Motor neuron (in vitro differentiated cells): ENCODE results near the gene ARRDC3. TPM values are rescaled to one million over a fixed set of nuclear protein-coding genes. Genes with fewer than 3 reads are reported as not detected.

Experiments used
- ATAC-seq, 8 experiments: fragments of 200-7000 bp; cut with Tn5 transposase; replicated peaks in 6 of 8; 2 replicates each; pipeline ENCODE4 v1.8.0; 2021; ENCODE audit warnings: mild to moderate bottlenecking in 8 of 8, moderate library complexity in 8 of 8
- H3K27ac ChIP-seq, 2 donors: fragments of 250-450 bp; sonication (Bioruptor Pico); 2 replicates each; pipeline ENCODE4 v1.9.0; 2021; ENCODE audit warnings: antibody characterized with exemption in 2 of 2, mild to moderate bottlenecking in 2 of 2, moderate library complexity in 1 of 2
- H3K4me1 ChIP-seq, 2 donors: fragments of 250-450 bp; sonication (Bioruptor Pico); replicated peaks in 1 of 2; 2 replicates each; pipeline ENCODE4 v1.6.1; 2021; ENCODE audit warnings: antibody characterized with exemption in 2 of 2, mild to moderate bottlenecking in 2 of 2, moderate library complexity in 1 of 2
- H3K4me3 ChIP-seq, 5 donors: fragments of 250-450 bp; sonication (Bioruptor Pico); 2 replicates each; pipeline ENCODE4 v1.9.0; 2021; ENCODE audit warnings: antibody characterized with exemption in 5 of 5, mild to moderate bottlenecking in 5 of 5, moderate library complexity in 4 of 5
- WGBS, 10 experiments: fragments of 450-650 bp; shearing (Covaris generic); methylation state at CpG; one replicate each; pipeline ENCODE4 v1.0.0; 2022; 5-methylcytosine and 5-hydroxymethylcytosine counted together
- in situ Hi-C, 9 experiments: fragments of 400-800 bp; cut with MboI; loops; one replicate each; pipeline ENCODE4 v1.15.0; 2021; ENCODE audit warnings: low sequenced_read_pairs in 9 of 9, low pct_unique_long_range_greater_than_20kb in 2 of 9; ENCODE audit not compliant: unreplicated experiment in 9 of 9
- total RNA-seq, 8 experiments: library from RNA; unstranded; fragments of 300-600 nt; gene quantifications; 2 replicates each; pipeline versions ENCODE4 v1.2.3 to v1.2.4, GENCODE V29; 2022

Gene ARRDC3, protein sequence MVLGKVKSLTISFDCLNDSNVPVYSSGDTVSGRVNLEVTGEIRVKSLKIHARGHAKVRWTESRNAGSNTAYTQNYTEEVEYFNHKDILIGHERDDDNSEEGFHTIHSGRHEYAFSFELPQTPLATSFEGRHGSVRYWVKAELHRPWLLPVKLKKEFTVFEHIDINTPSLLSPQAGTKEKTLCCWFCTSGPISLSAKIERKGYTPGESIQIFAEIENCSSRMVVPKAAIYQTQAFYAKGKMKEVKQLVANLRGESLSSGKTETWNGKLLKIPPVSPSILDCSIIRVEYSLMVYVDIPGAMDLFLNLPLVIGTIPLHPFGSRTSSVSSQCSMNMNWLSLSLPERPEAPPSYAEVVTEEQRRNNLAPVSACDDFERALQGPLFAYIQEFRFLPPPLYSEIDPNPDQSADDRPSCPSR
- total RNA-seq = 100 to 1,000 TPM in 5 of 8 experiments, 10 to 100 TPM in 3; 31.5 to 316 (median 154) TPM

- Histone ChIP-seq H3K4me3 (peak within 1 kb of the TSS; percentile 61 to 86 (median 75)), H3K27ac (peak within 1 kb of the TSS; percentile 92 to 95), H3K4me1 (no peaks in the 10 kb centered on the region)
- peak; percentile 39 to 79 (median 75) for ATAC-seq
- 0 to 2% (median 0%) methylated on average over 2 to 20 of the region's 49 CpGs; no CpG with 5 or more reads in 1 of the 10 experiments for WGBS, 10 experiments
- in situ Hi-C loops = loop anchor here in 7 of 9 experiments (10.0 to 25.0 kb wide), 5 partner anchors 271 to 521 kb away; no protein-coding TSS in a partner anchor
Observed at GRCh38 chr5:91383027-91383955, at the start of gene ARRDC3. Gene ARRDC3 (minus strand): TSS chr5:91383317. CDS start chr5:91383092, 225 bp downstream.

DNA sequence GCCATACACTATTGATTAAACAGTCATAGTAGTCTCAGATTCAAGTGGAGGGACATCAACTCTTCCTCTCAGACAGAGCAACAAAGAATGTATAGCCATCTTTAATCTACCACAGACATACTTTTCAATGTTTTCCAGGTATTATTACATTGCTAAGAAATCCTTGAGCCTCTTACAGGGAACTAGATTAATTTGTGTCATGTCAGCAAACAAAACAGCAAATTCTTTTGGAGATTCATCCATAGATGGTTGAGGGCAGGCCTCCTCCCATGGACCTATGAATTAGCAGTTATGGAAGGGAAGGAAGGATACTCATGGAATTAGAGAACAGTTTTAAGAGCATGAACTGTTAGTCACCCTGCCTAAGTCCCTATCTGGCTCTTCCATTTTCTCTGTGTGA, 47.8 kb upstream of the ARRDC3 start:
- no peak overlapping the region for H3K4me3 ChIP-seq
- no peak overlapping the region for H3K27ac ChIP-seq
- no peak for ATAC-seq
- no peaks in the 10 kb centered on the region for H3K4me1 ChIP-seq
- in situ Hi-C loops = no loop called here

- in situ Hi-C loops = loop anchor here in 3 of 9 experiments (25.0 kb wide), 1 partner anchor 563 kb away; no protein-coding TSS in a partner anchor
- peak in 3 of 8 experiments; percentile 66 to 90 (median 74) for ATAC-seq
- Histone ChIP-seq H3K4me1 (no peaks in the 10 kb centered on the region), H3K27ac (no peak overlapping the region), H3K4me3 (no peak overlapping the region)
- WGBS, 10 experiments = 0 to 100% (median 71%) methylated on average over 1 to 2 of the region's 2 CpGs; no CpG with 5 or more reads in 2 of the 10 experiments
Observed at GRCh38 chr5:91424638-91425436, 41.7 kb upstream of the ARRDC3 start.

DNA sequence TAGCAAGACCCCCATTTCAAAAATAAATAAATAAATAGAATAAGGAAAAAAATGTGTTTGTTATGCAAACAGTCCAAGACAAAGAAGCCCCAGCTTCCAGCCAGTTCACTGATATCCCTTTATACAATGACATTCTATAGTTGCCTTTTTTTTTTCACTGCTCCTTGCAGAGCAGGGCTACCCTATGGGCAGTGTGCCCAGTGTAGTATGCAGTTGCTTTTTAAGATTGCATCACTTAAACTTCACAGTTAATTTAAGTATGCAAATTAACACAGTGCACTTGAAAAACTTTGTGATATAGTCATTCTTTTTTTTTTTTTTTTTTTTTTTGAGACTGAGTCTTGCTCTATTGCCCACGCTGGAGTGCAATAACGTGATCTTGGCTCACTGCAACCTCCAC, 40.8 kb upstream of the ARRDC3 start:
- Histone ChIP-seq H3K27ac (no peak overlapping the region), H3K4me1 (no peaks in the 10 kb centered on the region), H3K4me3 (no peak overlapping the region)
- in situ Hi-C loops = loop anchor here in 3 of 9 experiments (25.0 kb wide), 1 partner anchor 562 kb away; no protein-coding TSS in a partner anchor
- ATAC-seq = no peak
- 73 to 100% (median 100%) methylated on average over 1 to 2 of the region's 2 CpGs; no CpG with 5 or more reads in 5 of the 10 experiments for WGBS, 10 experiments

DNA sequence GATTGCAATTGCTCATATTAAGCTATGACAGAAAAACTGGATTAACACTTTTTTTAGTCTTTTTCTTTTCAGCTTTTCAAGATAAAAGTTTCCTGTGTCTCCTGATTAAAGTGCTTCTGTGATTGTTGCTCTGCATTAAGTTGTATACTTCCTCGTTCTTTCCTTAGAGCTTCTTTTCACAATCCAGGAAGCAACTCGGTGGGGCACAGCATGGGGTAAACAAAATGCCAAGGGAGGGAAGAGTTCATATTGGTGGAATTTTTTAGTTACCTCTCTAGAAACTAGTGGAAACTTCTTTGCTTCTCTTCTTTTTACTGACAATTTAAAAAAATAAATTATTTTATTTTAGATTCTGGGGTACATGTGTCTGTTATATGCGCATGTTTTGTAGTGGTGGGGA, 37.8 kb upstream of the ARRDC3 start:
- no peaks in the 10 kb centered on the region for H3K4me1 ChIP-seq
- H3K27ac ChIP-seq = no peak overlapping the region
- 0 to 100% (median 53%) methylated on average over 1 to 3 of the region's 3 CpGs for WGBS, 10 experiments
- no peak for ATAC-seq
- in situ Hi-C loops = loop anchor here in 3 of 9 experiments (25.0 kb wide), 1 partner anchor 559 kb away; no protein-coding TSS in a partner anchor
- no peak overlapping the region for H3K4me3 ChIP-seq

DNA sequence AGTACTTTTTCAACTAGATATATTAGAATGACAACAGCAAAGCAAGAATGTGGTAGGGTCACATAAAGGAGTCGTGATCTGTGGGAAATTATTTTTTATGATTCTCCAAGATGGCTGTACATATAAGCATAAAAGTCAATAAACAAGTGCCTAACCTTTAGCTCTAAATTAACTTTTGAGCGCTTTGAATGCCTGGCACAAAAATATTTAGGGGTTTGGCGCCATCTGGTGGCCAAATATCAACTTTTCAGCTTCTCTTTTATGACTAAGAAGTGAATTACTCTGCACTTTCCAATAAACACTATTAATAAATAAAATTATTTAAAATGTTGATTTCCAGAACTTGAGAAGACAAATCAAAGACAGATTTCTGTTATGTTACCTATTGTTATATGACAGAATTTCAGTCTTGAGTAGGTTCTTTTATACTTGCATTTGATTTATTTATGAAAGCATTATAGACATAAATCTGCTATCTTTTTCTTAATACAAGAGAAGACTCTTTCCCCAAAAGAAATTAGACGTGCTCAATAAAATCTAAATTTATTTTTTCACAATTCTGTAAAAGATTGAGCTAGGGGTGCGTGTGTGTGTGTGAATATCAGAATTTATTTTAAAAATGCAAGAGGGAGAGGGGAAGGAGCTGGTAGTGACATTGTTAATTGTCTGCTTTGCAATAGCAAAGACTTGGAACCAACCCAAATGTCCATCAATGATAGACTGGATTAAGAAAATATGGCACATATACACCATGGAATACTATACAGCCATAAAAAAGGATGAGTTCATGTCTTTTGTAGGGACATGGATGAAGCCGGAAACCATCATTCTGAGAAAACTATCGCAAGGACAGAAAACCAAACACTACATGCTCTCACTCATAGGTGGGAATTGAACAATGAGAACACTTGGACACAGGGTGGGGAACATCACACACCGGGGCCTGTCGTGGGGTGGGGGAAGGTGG, 36.7 kb upstream of the ARRDC3 start:
- Histone ChIP-seq H3K4me1 (no peaks in the 10 kb centered on the region), H3K4me3 (no peak overlapping the region), H3K27ac (no peak overlapping the region)
- in situ Hi-C loops = loop anchor here in 3 of 9 experiments (25.0 kb wide), 1 partner anchor 558 kb away; no protein-coding TSS in a partner anchor
- ATAC-seq = peak in 3 of 8 experiments; percentile 24 to 53 (median 41)
- WGBS, 10 experiments = 9 to 50% (median 31%) methylated on average over 2 to 7 of the region's 9 CpGs

DNA sequence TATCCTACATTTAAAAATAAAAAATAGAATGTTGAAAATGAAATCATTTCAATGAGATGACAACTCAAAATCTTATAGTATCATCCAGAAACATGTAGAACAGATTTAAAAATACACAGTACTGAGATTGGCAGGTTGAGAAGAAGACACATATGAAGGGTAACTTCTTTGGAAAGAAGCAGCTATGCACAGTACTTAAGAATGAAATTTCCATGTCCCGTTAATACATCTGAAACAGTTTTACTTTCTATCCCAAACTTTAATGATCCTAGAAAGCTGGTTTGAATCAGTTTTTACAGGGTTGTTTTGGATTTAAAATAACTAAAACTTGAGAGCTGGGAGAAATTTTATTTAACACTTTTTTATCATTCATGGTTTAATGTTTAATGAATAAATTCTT, 36.0 kb upstream of the ARRDC3 start:
- H3K4me3 ChIP-seq = no peak overlapping the region
- no peaks in the 10 kb centered on the region for H3K4me1 ChIP-seq
- in situ Hi-C loops = loop anchor here in 3 of 9 experiments (25.0 kb wide), 1 partner anchor 557 kb away; no protein-coding TSS in a partner anchor
- 13 to 100% (median 83%) methylated on average over 1 of the region's 1 CpG; no CpG with 5 or more reads in 1 of the 10 experiments for WGBS, 10 experiments
- ATAC-seq = no peak
- no peak overlapping the region for H3K27ac ChIP-seq

DNA sequence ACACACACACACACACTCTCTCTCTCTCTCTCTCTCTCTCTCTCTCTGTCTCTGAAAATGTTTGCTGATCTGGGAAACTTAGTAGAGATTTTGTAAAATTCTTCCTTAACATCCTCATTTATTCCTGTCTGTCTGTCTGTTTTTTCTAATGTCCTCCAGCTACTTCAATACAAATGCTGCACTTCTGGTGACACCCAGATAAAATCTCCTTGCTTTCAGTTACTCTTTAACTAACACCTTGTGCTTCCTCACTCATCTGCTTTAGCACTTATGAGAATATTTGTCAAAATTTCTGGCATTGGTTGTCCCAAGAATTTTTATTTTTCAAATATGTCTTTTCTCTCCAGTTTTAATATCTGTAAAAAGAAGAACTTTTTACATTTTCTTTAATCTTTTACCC, 35.0 kb upstream of the ARRDC3 start:
- Histone ChIP-seq H3K4me3 (no peak overlapping the region), H3K27ac (no peak overlapping the region), H3K4me1 (no peaks in the 10 kb centered on the region)
- in situ Hi-C loops = loop anchor here in 3 of 9 experiments (25.0 kb wide), 1 partner anchor 556 kb away; no protein-coding TSS in a partner anchor
- no peak for ATAC-seq

DNA sequence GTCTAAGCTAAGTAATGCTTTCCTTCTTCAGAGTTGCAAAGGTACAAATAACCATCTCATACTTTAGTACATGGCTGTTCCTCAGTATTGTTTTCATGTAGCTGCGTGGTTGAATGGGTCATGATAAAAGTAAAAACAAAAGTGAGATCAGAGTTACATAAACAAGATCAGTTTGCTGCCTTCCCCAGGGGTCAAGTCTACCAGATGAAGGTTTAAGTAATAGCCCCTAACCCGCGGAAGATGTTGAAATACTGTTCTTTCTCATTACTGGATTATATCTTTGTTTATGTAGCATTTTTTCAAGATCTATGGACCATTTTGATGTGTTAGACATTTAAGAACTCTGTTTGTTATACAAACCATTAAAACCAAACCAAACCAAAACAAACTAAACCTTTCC, 34.1 kb upstream of the ARRDC3 start:
- H3K4me1 ChIP-seq = no peaks in the 10 kb centered on the region
- no peak overlapping the region for H3K4me3 ChIP-seq
- no peak for ATAC-seq
- 48 to 100% (median 83%) methylated on average over 1 to 3 of the region's 3 CpGs for WGBS, 10 experiments
- H3K27ac ChIP-seq = no peak overlapping the region
- in situ Hi-C loops = loop anchor here in 3 of 9 experiments (25.0 kb wide), 1 partner anchor 555 kb away; no protein-coding TSS in a partner anchor

GRCh38 chr5:91416491-91416890, 33.4 kb upstream of the ARRDC3 start:
- in situ Hi-C loops = loop anchor here in 3 of 9 experiments (25.0 kb wide), 1 partner anchor 554 kb away; no protein-coding TSS in a partner anchor
- 29 to 100% (median 100%) methylated on average over 1 to 2 of the region's 2 CpGs; no CpG with 5 or more reads in 1 of the 10 experiments for WGBS, 10 experiments

GRCh38 chr5:91409304-91409703, 26.2 kb upstream of the ARRDC3 start:
- H3K27ac ChIP-seq = no peak overlapping the region
- WGBS, 10 experiments = 71 to 100% (median 100%) methylated on average over 1 of the region's 1 CpG; no CpG with 5 or more reads in 3 of the 10 experiments
- H3K4me1 ChIP-seq = no peaks in the 10 kb centered on the region
- ATAC-seq = peak in 1 of 8 experiments; percentile 72
- in situ Hi-C loops = loop anchor here in 3 of 9 experiments (25.0 kb wide), 1 partner anchor 547 kb away; no protein-coding TSS in a partner anchor
- no peak overlapping the region for H3K4me3 ChIP-seq

More at GRCh38 chr5:91416491-91416890, 33.4 kb upstream of the ARRDC3 start:
- Histone ChIP-seq H3K4me3 (no peak overlapping the region), H3K27ac (no peak overlapping the region), H3K4me1 (no peaks in the 10 kb centered on the region)
- no peak for ATAC-seq
